ENCODE measurements around the gene IL1R2. TPM values are rescaled to one million over a fixed set of nuclear protein-coding genes. Genes with fewer than 3 reads are reported as not detected.

The IL1R2 gene
- polyA plus RNA-seq, 1 experiment = not detected

- Histone ChIP-seq H3K4me3 (ENCODE audit: low read depth, low read length) (no peak overlapping the region), H3K27me3 (ENCODE audit: control insufficient read depth, insufficient read depth, low read length) (no peaks in the 10 kb centered on the region), H3K36me3 (ENCODE audit: control insufficient read depth, insufficient read depth, low read length) (no peaks in the 10 kb centered on the region)
- POLR2A ChIA-PET = no interaction called here
- no peak for TF ChIP-seq CTCF (IDR thresholded peaks at IDR 0.05; ENCODE audit: insufficient read depth, low read depth, low read length)
- no peak for DNase-seq (ENCODE audit: low read depth)
- CTCF ChIA-PET = no interaction called here
Measured at GRCh38 chr2:101969723-101970122, 22.0 kb upstream of the IL1R2 start.

GRCh38 chr2:101970901-101971300 is 20.9 kb upstream of the IL1R2 start:
- H3K27me3 ChIP-seq (ENCODE audit: control insufficient read depth, insufficient read depth, low read length) = no peaks in the 10 kb centered on the region
- POLR2A ChIA-PET = no interaction called here
- CTCF ChIA-PET = interaction anchor here (1.1 to 1.3 kb wide), 2 partner anchors 49 to 74 kb away, joined by 3 to 4 read pairs; no protein-coding TSS in a partner anchor
- TF ChIP-seq CTCF (IDR thresholded peaks at IDR 0.05; ENCODE audit: insufficient read depth, low read depth, low read length) = no peak
- no peaks in the 10 kb centered on the region for H3K36me3 ChIP-seq (ENCODE audit: control insufficient read depth, insufficient read depth, low read length)
- DNase-seq (ENCODE audit: low read depth) = no peak
- H3K4me3 ChIP-seq (ENCODE audit: low read depth, low read length) = no peak overlapping the region

GRCh38 chr2:101971836-101972235 is 19.9 kb upstream of the IL1R2 start:
- Histone ChIP-seq H3K27me3 (ENCODE audit: control insufficient read depth, insufficient read depth, low read length) (no peaks in the 10 kb centered on the region), H3K36me3 (ENCODE audit: control insufficient read depth, insufficient read depth, low read length) (no peaks in the 10 kb centered on the region), H3K4me3 (ENCODE audit: low read depth, low read length) (no peak overlapping the region)
- DNase-seq (ENCODE audit: low read depth) = no peak
- ChIA-PET POLR2A (no interaction called here), CTCF (interaction anchor here (1.1 kb wide), 1 partner anchor 48 kb away, joined by 3 read pairs; no protein-coding TSS in a partner anchor)
- TF ChIP-seq CTCF (IDR thresholded peaks at IDR 0.05; ENCODE audit: insufficient read depth, low read depth, low read length) = no peak

- TF ChIP-seq CTCF (IDR thresholded peaks at IDR 0.05; ENCODE audit: insufficient read depth, low read depth, low read length) = no peak
- POLR2A ChIA-PET = no interaction called here
- Histone ChIP-seq H3K27me3 (ENCODE audit: control insufficient read depth, insufficient read depth, low read length) (no peaks in the 10 kb centered on the region), H3K36me3 (ENCODE audit: control insufficient read depth, insufficient read depth, low read length) (no peaks in the 10 kb centered on the region), H3K4me3 (ENCODE audit: low read depth, low read length) (no peak overlapping the region)
- DNase-seq (ENCODE audit: low read depth) = peak; percentile 96
- CTCF ChIA-PET = interaction anchor here (1.0 kb wide), 1 partner anchor 273 kb away, joined by 3 read pairs; no protein-coding TSS in a partner anchor
Measured at GRCh38 chr2:101972621-101973434, 18.9 kb upstream of the IL1R2 start.

- CTCF ChIA-PET = no interaction called here
- no peak for DNase-seq (ENCODE audit: low read depth)
Measured at GRCh38 chr2:101974663-101975062, 17.1 kb upstream of the IL1R2 start.

More at GRCh38 chr2:101974663-101975062, 17.1 kb upstream of the IL1R2 start:
- TF ChIP-seq CTCF (IDR thresholded peaks at IDR 0.05; ENCODE audit: insufficient read depth, low read depth, low read length) = no peak
- no peak overlapping the region for H3K4me3 ChIP-seq (ENCODE audit: low read depth, low read length)
- POLR2A ChIA-PET = no interaction called here
- no peaks in the 10 kb centered on the region for H3K36me3 ChIP-seq (ENCODE audit: control insufficient read depth, insufficient read depth, low read length)
- no peaks in the 10 kb centered on the region for H3K27me3 ChIP-seq (ENCODE audit: control insufficient read depth, insufficient read depth, low read length)
